A172 (cell line): ENCODE data around the gene VEGFC. TPM values are rescaled to one million over a fixed set of nuclear protein-coding genes. Genes with fewer than 3 reads are reported as not detected.

Source experiments
- DNase-seq: peaks from one replicate; pipeline ENCODE4 v3.0.0-alpha.2; 2015; ENCODE audit warnings: low spot score
- total RNA-seq: library from RNA; depleted of rRNA; stranded (reverse); fragments of >200 nt; shearing (Covaris generic); gene quantifications from 2 replicates; pipeline ENCODE4 v1.2.3, GENCODE V29; 2014

The VEGFC gene
- total RNA-seq, 1 experiment from 2014 or later: 42.8 TPM

GRCh38 chr4:176762661-176763308 lies 29.9 kb downstream of the VEGFC start:
- DNase-seq: no peak

- no peak for DNase-seq
Observed at GRCh38 chr4:176761872-176762271, 30.9 kb downstream of the VEGFC start.

DNA sequence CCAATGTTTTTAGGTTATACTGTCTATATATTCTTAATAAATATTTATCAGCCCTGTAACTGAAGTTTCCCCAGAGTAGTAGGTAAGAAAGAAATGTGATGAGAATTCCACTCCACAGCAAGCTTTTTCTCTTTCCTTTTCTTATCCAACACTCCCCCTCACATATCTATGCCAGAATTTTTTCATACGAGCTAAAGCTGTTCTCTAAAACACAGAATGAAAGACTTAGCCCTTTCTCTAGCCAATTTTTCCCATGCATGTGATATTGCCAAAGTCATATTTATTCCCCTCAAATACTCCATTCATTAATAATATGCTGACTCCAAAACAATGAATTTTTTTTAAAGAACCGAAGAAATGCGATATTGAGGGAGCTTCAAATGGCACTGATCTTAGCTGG lies 32.3 kb downstream of the VEGFC start:
- no peak for DNase-seq

DNA sequence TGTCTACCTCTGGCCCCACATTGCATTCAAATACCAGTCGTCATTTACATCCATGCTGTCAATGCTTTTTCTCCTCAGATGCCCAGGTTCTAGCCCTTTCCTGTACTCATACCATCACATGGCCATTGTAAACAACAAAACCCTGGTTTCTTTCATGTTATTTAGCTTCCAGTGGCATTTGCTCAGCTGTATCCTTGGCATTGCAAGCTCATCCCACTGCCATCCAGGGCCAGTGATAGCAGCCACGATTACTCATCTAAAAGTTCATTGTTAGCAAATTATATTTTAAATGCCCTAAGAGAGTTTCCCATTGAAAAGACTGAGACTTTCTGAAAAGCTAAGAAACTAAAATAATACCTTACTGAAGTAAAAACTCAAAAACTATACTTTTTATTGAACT lies 34.0 kb downstream of the VEGFC start:
- DNase-seq: peak; percentile 26

DNA sequence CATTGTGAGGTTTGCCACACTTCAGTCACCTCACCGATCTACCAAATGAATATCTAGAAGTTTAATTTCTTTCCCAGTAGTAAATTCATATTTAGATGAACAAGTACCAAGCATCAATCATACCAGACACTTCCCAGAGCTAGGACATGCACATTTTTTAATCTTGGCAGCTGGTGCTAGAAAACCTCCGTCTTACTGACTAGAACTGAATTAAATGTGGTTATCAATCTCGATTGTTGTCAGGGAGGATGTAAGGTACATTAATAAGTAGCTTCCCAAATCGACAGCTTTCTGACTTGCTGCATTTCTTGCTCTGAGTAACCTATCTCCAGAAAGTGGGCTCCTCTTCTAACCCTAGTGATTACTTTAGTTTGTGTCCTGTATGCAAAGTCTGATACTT lies 34.4 kb downstream of the VEGFC start:
- DNase-seq: no peak

GRCh38 chr4:176755613-176756012 lies 37.1 kb downstream of the VEGFC start:
- no peak for DNase-seq

- no peak for DNase-seq
Observed at GRCh38 chr4:176755001-176755400, 37.7 kb downstream of the VEGFC start.

DNA sequence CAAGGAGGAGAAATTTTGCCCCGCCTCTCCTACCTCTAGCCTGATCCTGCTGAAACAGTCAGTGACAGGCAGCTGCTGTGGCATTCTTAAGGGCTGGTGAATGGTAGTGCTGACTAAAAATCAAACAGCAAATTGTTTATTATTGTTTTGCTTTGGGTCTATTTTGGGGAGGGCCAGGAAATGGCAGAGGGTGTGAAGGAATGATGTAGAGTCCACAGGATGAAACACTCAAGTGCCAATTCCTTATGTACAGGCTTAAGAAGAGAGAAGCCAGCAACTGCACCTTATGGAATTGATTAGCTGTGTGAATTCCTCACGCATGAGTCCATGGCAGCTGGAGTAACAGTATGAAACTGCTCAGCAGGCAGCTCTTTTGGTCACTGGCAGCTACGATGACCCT lies 39.7 kb downstream of the VEGFC start:
- DNase-seq: peak; percentile 58

GRCh38 chr4:176752191-176752749 lies 40.5 kb downstream of the VEGFC start:
- no peak for DNase-seq

GRCh38 chr4:176751061-176751460 lies 41.7 kb downstream of the VEGFC start:
- no peak for DNase-seq

DNA sequence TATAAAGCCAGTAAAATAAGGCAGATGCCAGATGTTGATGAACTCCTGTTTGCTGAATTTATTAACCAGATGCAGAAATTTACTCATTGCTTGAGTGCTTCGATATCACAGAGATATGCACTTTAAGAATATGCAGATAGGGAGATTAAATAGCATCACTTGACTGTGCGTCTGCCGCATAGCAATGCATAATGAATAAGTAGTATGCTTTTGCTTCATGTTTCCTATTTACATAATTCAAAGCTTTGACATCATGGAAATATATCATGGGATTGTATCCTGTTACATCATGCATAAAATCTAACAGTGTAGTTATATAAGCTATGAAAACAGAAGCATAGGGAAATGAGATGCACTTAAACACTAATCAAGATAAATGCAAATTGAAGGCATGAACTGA lies 45.9 kb downstream of the VEGFC start:
- no peak for DNase-seq

GRCh38 chr4:176745902-176746301 lies 46.8 kb downstream of the VEGFC start:
- DNase-seq: no peak

DNA sequence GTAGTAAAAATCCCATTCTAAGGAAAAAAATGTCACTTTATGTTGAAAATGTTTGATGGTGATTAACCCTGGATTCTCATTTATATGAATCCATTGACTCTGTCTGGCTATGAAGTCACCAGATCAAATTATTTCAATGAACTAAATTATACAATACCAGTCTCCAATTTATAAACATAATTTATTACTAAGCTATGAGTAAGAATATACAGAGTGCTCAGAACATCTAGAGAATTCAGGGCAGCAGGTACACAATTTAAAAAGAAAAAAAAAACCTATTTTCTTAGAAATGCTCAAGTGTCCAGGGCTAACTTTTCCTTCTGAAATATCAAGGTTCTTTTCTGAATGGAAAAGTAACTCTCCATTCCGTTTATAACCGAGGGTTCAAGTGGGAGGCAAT lies 48.6 kb downstream of the VEGFC start:
- DNase-seq: no peak

- no peak for DNase-seq
Observed at GRCh38 chr4:176742211-176742610, 50.5 kb downstream of the VEGFC start.

- no peak for DNase-seq
Observed at GRCh38 chr4:176741253-176741652, 51.5 kb downstream of the VEGFC start.

DNA sequence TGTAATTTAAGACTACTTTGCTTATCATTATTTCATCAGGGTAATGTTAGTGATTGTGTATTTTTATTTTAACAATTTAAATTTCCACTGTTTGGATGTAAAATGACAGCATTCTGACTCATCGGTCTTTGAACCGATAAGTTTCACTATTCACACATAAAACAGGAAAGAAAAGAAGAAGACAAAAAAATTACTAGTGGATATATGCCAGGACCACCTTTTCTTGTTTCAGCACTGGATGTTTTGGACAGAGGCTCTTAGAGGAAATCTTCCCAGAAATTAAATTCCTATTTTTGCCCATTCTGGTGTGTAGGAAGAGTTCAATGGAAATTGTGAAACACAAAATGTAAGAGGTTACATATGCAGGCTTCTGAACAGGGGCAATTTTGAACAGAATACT lies 57.4 kb downstream of the VEGFC start:
- peak; percentile 64 for DNase-seq

DNA sequence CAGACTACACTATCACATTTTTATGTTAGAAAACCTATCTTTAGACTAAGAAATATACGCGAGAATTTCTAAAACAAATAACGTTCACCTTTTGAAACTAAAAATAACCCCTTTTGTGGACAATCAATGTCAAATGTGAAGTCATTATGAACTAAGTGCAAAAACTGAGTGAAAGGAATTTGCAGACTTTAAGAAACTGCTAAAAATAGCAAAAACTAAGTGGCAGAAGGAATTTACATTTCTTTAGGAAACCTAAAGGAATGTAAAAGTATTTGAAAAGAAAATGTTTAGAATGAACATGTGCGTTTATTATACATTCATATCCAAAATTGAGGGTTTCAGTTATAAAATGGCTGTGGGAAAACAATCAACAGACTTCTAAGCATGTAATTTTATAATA lies 58.3 kb downstream of the VEGFC start:
- DNase-seq: no peak

DNA sequence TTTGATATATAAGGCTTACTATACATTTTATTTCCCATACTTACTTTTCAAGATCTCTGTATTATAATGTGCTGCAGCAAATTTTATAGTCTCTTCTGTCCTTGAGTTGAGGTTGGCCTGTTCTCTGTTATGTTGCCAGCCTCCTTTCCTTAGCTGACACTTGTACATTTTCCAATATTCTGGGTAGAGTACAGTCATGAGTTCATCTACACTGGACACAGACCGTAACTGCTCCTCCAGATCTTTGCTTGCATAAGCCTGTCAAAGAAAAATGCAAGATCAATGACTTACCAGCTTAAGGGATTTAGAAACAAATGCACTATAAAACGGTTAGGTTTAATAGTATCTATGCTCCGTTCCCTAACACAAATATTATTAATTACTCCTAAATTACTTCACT lies 63.2 kb downstream of the VEGFC start:
- DNase-seq: no peak

DNA sequence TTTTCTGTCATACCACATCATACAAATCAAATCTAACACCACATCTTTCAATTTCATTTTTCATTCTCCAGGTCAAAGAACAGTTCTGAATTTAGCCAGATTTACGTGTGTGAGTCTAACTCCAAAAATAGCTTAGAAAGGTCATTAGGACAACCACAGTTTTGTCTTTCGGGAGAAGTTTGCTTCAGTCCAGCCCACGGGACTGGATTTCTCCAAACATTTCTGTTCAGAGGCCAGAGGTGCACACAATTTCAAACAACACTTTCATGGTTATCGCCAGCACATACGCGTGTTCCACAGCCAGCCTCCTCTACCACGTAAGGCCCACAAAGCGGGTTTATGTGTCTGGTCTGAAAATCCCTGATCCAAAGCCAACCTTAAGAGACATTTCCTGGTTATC lies 65.9 kb downstream of the VEGFC start:
- DNase-seq: no peak

- DNase-seq: no peak
Observed at GRCh38 chr4:176721459-176721858, 71.3 kb downstream of the VEGFC start.

- DNase-seq: no peak
Observed at GRCh38 chr4:176718881-176719280, 73.8 kb downstream of the VEGFC start.

GRCh38 chr4:176717237-176717636 lies 75.5 kb downstream of the VEGFC start:
- DNase-seq: no peak

GRCh38 chr4:176709417-176709816 lies 83.3 kb downstream of the VEGFC start:
- no peak for DNase-seq

GRCh38 chr4:176708771-176709311 lies 83.9 kb downstream of the VEGFC start:
- DNase-seq: no peak
